Measurements from ENCODE around the gene LRP1-AS.
"Not testable (repeated sequence)": the region's sequence is repeated elsewhere in the genome, so short reads cannot be mapped to it uniquely, and the experiment has no call there.

LRP1-AS gene

DNA sequence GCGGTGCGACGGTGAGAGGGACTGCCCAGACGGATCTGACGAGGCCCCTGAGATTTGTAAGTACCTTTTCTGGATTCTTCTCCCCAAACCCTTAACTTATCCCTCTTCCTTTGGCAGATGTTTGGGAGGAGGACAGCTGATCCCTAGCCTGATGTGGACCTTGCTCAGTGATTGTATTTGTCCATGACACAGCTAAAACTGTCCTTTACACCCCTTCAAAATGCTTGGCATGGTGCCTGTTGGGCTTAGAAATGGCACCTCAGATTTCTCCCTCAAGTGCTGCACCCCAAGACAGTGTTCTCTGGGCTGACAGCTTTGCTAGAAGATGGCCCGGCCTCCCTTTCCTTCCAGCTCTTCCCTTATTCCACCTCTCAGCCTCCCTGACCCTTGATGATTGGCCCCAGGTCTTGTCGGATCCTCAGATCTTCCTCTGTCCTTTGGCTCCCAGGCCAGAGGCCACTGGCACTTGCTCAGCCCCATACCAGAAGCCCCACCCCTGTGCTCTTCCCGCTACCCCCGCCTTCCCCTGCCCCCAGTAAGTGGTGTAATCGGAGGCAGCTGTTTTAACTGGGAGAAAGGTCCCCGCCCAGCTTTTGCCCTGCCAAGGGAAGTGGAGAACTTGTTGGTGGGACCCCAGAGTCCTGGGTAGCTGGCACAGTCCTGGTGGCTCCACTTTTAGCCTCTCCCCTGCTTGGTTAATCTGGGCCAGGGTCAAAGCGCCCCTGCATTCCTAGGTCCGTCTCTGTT, 8.7 kb downstream of the LRP1-AS start:
- DNase-seq, result no peak

DNA sequence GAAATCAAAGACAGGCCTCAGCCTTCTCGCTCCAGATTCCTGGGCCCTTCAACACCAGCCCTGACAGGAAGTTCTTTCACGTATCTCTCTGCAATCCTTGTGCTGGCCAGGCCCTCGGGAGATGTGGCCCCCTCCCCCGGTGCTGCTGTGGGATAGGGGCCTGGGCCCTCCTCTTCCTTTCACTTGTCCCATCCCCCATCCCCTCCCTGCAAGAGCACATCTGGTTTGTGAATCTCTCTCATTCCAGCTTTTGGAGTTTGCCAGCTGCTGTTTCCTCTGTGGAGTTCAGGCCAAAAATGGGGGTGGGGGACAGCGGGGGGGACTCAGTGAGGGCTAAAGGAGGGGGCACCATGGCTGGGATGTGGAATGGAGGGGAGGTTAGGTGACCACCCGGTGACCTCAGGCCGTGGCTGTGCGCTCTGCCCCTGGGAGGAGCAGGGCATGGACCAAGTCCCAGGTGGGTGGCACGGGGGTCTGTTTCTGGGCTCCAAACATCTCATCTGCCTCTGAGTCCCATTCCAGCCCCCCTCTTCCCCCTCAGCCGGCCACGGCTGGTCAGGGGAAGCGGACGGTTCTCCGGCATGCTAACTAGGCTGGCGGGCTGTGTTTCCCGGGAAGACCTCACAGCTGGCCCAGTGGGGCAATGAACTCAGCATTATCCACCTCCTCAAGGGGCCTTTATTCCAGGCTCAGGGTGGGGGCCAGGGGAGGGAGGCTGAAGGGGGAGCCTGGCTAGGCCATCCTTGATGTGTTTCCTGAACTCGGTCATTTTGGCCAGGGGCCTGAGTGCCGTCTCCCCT, 11.7 kb downstream of the LRP1-AS start:
- DNase-seq, result no peak

DNA sequence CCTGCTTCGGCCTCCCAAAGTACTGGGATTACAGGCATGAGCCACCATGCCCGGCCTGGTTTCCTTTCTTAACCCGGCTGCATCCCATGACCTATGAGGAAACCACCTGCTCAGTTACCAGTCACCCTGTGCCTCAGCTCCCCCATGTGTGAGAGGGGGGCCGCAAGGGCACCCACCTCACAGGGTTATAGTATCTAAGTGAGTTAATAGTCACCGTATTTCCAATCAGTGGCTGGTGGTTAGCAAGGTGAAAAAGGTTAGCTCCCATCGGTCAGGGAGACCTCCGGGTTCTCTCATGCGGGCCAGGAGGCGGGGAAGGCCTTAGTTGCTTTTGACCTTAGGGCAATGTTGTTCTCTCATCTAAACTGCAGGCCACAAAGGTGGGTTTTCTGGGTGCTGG, 12.5 kb downstream of the LRP1-AS start:
- no peak for DNase-seq

DNA sequence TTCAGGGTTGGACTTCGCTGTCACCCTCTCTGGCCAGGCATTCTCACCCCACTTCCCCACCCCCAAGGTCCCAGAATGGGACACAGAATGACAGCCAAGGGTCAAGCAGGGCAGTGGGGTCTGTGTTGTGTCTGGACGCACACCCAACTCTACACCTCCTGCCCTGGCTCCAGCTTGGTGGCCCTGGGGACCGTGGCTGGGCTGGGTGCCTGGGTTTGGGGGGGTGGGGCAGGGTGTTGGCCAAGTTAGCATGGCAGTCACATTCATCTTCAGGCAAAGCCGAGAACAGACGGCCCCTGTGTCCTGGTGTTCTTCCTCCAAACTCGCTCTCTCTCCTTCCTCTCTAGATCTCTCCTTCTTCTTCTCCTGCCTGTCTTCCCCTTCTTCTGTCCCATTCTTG, 13.5 kb downstream of the LRP1-AS start:
- DNase-seq, result no peak

DNA sequence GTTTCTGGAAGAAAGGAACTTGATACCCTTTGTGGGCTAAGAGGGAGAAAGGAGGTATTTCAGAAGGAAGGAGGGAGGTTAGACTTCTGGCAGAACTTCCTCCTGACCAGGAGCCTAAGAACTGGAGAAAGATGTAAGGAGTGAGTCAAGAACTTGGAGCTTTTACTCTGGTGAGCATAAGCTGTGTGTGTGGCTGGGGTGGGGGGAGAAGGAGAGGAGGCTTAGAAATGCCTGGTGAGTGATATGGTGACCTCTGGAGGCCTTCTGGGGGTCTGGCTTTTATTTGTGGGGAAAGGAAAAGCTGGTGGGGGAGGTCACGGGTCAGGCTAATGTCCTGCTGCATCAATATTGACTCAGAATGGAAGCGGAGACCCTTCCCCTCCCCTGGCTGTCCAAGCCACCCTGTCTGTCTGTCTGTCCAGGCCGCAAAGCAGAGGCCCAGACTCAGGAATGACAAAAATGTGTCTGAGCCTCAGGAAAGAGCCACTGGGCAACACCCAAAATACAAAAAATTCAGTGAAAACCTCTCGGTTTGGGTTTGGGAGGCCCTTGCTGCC, 14.3 kb downstream of the LRP1-AS start:
- no peak for DNase-seq

DNA sequence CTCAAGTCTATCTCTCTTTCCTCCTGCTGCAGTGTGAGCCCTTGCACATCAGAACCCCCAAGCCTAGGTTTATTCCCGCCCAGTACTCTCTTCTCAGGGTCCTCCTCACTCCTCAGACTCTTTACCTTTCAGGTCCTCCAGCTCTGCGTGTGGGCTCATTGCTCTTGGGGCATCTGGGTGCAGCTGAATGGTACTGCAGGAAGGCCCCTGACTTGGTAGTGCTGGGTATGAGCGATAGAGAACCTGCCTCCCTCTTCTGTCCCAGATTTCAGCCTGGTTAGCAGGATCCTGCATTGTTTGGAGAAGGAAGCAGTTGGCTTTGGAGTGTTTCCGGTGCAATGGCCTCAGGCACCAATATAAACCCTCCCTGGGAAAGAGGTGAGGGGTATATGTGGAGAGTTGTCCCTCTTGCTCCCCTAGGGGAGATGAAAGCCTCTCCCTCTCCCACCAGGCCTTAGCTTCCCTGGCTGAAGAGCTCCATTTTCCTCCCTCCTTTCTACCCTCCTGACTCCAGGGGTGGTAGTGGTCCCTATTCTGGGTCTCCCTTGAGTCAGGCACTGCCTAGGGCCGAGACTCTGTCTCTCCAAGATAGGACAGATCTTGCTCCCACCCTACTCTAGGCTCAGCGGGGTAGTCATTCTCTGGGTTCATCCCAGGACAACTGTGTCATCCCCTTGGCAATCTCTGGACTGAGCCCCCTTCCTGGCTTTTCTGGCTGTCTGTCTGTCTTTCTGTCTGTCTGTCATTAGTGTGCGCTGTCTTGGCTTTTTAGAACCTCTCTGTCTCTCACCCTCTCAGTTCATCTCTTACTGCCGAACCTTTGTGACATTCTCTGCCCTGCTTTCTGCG, 15.3 kb downstream of the LRP1-AS start:
- DNase-seq, result peak; percentile 21

DNA sequence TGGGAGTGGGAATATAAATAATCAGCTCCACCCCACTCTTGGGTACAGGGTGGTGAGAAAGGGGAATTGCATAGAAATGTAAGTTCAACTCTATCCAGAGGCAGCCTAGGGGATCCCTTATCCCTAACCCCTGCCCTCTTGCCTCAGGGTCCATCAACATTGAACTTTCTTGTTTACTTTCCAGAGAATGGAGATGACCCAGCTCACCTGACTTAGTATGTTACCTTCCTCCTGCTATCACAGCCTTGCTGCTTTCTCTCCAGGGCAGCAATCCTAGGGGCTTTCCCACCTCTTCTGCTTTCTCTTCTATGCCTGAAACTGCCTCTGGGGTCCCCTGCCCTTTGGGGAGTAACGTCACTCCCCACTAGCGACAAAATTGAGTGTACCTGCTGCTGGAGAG, 16.5 kb downstream of the LRP1-AS start:
- DNase-seq, result no peak

DNA sequence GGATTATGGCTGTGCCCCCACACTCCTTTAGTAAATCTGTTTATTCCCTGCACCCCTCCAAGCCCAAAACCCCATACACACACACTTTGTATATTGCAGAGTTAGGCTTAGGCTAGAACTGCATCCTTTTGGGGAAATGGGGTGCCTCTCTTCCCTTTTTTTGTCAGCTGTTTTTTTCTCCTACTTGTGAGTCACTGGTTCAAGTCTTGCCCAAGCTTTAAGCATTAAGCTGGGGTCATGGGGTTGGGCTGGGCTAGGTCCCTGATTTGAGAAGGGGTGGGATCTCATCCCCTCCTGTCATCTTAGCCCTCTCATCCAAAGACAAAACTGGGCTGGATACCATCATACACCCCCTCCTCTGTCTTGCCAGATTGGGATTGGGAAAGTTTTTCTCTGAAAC, 17.5 kb downstream of the LRP1-AS start:
- DNase-seq, result no peak

DNA sequence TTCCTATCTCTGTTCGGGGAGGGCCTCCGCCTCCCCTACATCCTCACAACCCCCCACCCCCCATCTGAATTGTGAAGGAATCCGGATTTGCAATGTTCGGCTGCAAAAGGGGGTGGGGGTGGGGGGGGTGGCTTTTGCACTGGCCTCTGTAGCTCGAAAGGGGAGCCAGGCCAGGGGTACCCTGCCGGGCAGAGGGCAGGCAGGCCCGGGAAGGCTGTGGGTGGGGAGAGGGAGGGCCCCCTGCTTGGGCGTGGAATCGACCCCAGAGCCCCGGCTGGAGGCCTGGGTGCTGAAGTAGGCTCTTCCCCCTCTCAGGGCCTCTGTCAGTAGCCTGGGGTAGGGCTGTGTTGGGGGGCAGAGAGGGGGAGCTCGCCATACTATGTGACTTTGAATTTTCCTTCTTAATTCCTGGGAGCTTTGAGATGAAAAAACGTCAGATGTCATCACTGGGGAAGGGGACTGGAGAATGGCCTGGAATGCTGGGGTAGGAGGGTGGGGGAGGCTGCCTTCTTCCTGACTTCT, 18.0 kb downstream of the LRP1-AS start:
- DNase-seq, result no peak

DNA sequence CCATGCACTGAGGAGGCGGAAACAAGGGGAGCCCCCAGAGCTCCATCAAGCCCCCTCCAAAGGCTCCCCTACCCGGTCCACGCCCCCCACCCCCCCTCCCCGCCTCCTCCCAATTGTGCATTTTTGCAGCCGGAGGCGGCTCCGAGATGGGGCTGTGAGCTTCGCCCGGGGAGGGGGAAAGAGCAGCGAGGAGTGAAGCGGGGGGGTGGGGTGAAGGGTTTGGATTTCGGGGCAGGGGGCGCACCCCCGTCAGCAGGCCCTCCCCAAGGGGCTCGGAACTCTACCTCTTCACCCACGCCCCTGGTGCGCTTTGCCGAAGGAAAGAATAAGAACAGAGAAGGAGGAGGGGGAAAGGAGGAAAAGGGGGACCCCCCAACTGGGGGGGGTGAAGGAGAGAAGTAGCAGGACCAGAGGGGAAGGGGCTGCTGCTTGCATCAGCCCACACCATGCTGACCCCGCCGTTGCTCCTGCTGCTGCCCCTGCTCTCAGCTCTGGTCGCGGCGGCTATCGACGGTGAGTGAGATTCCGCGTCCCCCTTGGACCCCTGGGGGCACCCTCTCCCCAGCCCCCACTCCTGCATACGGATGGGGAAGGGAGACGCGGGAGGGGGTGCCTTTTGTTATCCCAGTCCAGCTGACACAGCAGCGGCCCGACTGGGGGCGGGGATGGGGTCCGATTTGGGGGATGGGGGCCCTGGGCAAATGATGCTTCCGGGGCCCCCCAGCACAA, 18.7 kb downstream of the LRP1-AS start:
- DNase-seq, result no peak

DNA sequence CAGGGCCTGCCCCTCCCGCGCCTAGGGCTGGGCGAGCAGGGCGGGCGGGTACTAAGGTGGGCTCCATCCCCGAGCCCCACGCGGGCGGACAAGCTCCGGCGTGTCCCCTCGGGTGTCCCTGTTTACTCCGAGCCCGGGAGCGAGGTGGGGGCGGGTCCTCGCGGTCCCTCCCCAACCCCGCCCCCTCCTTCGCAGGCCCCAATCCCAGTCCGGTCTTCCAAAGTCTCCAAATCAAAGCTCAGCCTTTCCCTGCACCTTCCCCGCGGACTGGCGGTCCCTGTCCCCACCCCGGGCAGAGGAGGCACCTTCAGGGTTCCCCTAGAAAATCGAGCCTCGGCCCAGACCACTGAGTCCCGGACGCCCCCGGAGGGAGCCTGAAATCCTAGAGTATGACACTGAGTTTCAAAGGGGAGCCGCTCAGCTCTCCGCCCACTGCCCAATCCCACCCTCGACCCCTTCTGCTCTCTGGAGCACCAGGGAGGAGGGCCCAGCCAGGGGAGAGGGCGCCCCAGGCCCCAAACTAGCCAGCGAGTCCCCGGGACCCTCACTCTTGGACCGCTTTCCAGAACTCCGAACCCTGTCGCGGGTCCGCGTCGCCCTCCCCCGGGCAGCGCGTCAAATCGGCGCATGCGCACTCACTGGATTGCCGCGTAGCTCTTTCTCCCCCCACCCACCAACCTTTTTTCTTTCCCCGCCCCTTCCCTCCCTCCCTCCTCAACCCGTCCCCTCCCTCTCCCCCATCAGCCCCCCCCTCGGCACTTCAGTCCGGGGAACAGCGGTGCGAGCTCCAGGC, 19.5 kb downstream of the LRP1-AS start, which contains the start of gene LRP1:
Gene LRP1, plus strand, starts transcription at position 758 of the 793 bp plus-strand sequence. CDS start 482 bp downstream, outside the sequence.
- DNase-seq, result peak; percentile 59

DNA sequence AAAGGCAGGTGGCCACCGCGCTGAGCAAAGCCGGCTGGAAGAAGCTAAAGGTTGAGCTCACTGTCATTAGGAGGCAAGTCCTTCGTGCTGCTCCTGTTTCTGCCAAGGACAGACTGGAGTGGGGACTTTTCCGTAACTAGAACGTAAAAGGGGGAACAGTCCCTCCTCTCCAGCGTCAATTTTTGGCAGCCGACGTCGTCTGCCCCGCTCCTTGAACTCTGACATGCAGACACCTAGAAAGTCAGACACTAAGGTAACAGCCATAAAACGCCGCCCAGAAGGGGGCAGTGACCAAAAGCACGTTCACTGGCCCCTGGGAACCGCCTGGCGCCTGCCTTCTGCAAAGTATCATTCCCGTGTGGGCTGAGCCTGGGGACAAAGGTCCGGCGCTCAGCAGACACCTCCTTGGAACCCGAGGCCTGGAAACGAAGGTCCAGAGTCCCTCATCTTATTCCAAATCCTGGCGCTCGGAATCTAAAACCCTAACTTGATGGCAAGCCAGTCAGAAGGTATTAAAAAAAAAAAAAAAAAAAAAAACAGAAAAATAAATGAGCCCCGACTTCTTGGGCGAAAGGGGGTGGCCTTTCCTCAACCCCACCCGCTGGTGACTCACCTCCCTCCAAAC, 20.2 kb downstream of the LRP1-AS start:
- DNase-seq, result peak; percentile 45

DNA sequence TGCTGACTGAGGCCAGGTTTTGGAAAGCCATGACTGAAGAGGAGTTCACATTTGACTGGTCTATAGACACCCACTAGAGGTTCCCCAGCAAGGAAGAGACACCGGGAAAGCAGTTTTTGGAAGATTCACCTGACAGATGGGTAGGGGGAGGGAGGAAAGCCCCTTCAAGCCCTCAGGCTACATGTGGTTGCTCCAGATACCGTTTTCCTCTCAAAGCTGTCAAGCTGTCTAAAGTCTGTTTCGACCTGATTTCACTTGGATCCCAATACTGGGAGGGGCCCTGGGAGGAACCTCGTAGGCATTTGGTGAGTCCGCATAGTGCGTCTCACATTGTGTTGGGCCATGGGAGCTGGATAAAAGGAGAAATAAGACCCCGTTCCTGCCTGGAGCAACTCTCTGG, 20.9 kb downstream of the LRP1-AS start:
- DNase-seq, result no peak

DNA sequence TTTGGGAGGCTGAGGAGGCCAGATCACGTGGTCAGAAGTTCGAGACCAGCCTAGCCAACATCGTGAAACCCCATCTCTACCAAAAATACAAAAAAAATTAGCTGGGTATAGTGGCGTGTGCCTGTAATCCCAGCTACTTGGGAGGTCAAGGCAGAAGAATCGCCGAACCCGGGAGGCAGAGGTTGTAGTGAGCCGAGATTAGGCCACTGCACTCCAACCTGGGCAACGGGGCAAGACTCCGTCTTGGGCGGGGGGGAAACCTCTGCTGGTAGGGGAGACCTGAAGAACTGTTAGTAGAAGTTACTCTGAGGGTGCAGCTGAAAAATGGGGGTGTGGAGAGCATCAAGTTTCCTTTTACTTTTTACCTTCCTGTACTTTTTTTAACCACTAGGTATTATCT, 21.4 kb downstream of the LRP1-AS start:
- DNase-seq, result no peak

DNA sequence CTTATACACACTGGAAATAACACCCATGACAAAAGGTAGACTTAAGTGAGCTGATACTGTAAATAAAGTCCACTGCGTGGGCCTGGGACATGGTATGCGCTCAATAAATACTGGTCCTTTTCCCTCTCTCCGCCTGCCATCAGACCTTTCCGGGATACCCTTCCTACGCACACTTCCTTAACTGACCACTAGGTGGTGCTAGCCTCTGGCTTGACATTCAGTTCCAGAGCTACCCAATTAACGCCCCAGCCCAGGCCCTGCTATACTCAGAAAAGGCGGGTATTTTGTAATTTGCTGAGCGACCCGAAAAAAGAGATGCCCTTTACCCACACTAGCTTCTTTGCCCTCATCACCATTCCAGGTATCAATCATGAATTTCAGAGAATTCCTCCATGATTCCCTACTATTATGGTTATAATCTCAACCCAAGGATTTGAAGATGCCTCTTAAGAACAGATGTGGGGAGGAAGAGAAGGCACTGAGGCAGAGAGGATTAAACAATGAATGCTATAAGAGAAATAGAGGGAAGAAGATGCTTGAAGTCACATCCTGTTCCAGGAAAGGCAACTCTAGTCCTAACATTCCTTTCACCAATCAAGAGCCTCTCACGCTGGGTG, 23.1 kb downstream of the LRP1-AS start:
- DNase-seq, result peak; percentile 47

DNA sequence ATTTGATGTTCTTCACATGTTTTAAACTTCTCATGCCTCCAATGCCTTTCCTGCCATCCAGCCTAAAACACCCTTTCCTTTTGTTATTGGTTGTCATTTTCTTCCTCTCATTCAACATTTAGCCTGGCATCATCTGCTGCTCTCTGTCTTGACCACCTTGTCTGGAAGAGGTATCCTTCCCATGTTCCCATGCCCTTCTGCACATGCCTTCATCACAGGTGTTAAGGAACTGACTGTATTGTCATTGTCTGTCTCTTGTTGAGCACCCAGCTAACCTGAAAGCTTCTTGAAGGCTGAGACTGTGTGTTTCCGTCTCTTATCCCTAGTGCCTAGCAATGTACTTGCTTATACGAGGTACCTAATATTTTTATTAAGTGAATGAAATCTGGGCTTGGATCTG, 23.6 kb downstream of the LRP1-AS start:
- no peak for DNase-seq

DNA sequence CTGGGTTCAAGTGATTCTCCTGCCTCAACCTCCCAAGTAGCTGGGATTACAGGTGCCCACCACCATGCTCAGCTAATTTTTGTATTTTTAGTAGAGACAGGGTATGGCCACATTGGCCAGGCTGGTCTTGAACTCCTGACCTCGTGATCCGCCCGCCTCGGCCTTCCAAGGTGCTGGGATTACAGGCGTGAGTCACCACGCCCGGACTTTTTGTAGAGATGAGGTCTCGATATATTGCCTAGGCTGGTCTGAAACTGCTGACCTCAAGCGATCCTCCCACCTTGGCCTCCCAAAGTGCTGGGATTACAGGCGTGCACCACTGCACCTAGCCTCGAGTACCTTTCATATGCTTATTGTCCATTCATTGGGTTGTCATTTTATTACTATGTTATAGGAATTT, 26.7 kb downstream of the LRP1-AS start:
- not testable (repeated sequence) for DNase-seq

DNA sequence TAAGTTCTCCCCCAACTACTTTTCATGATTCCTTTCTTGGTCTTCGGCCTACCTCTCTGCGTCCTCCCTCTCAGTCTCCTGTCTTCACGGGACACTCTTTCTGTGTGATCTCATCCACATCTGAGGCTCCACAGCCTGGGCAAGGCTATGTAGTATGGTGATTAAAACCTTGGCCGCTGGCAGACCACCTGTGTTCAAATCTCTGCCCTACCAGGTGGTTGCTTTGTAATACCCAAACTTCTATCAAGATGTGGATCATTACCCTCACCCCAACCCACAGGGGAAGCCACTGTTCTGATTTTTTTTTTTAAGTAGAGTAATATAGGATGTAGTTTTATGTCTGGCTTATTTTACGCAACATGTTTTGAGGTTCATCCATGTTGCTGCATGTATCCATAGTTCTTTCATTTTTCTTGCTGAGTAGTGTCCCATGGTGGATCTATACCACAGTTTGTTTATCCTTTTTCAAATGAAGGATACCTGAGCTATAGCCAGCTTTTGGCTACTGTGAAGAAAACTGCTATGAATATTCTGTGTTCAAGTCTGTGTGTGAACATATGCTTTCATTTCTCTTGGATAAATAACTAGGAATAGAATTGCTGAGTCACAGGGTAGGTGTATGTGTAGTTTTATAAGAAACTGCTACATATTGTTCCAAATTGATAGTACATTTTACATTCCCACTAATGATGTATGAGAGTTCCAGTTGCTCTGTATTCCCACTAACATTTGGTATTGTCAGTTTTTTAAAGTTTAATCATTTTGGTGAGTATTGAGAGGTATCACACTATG, 27.9 kb downstream of the LRP1-AS start:
- DNase-seq, result no peak

DNA sequence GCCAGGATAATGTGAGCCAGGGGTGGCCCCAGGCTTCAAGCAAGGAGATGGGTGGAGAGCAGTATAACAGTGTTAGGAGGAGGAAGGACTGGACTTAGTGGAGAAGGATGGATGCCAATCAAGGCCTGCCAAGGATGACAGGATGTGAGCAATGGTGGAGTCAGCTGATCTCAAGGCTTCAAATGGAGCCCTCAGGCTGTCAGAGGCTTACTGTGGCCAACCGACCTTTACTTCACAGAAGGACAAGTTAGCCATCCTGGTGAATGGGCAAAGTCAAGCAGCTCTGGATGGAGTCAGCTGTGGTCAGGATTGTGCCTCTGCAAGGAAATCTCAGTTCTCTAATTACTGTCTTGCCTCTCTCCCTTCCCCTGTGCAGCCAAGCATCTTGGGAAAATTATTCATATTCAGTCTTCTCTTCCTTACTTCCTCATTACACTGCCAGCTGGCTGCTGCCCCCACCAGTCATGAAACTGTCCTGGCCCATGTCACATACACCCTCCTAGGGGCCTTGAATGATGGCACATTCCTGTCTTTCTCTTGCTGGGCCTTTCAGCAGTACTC, 28.6 kb downstream of the LRP1-AS start:
- no peak for DNase-seq
